GM10266 (cell line): ENCODE measurements around the gene LRP1.

ENCODE experiments used
- DNase-seq: peaks from one replicate; pipeline ENCODE4 v3.0.0; 2012; ENCODE audit errors: extremely low spot score
- CTCF ChIP-seq: IDR thresholded peaks from 2 replicates; pipeline ENCODE4 v1.5.1; 2012; ENCODE audit warnings: mild to moderate bottlenecking, low read depth; ENCODE audit not compliant: control insufficient read depth, insufficient read depth; ENCODE audit errors: missing control alignments

The LRP1 gene

GRCh38 chr12:57103856-57104255 is 24.4 kb upstream of the LRP1 start:
- DNase-seq = no peak
- TF ChIP-seq CTCF = no peak

- no peak for DNase-seq
- TF ChIP-seq CTCF = no peak
Observed at GRCh38 chr12:57104292-57104910, 23.9 kb upstream of the LRP1 start.

GRCh38 chr12:57105011-57105753 is 23.1 kb upstream of the LRP1 start:
- no peak for TF ChIP-seq CTCF
- no peak for DNase-seq

GRCh38 chr12:57106021-57106708 is 22.1 kb upstream of the LRP1 start:
- DNase-seq = no peak

GRCh38 chr12:57107456-57108155 is 20.7 kb upstream of the LRP1 start:
- no peak for TF ChIP-seq CTCF

More at GRCh38 chr12:57106021-57106708, 22.1 kb upstream of the LRP1 start:
- no peak for TF ChIP-seq CTCF

GRCh38 chr12:57109207-57110103 is 18.8 kb upstream of the LRP1 start:
- DNase-seq = no peak
- TF ChIP-seq CTCF = no peak

More at GRCh38 chr12:57107456-57108155, 20.7 kb upstream of the LRP1 start:
- DNase-seq = no peak
